OCI-LY3 (cell line): ENCODE results near the gene ATP2C1.

Source experiments
- H2AFZ ChIP-seq: fragments of 200-600, 300-600 bp; shearing (Covaris generic); 2 replicates; pipeline ENCODE4 v1.6.0; 2014; ENCODE audit warnings: antibody characterized with exemption, low read depth, low read length
- H3K27ac ChIP-seq: fragments of 200-600, 300-600 bp; sonication (generic); 2 replicates; pipeline ENCODE4 v1.5.1; 2014; ENCODE audit warnings: mild to moderate bottlenecking, low read length, moderate library complexity, mixed read lengths
- H3K27me3 ChIP-seq: fragments of 200-600, 300-600 bp; sonication (generic); 2 replicates; pipeline ENCODE4 v1.6.1; 2014; ENCODE audit warnings: low read depth, low read length, mixed read lengths
- H3K36me3 ChIP-seq: fragments of 200-600, 300-600 bp; sonication (generic); replicated peaks from 2 replicates; pipeline ENCODE3; 2014; ENCODE audit warnings: low read depth, low read length, mixed read lengths
- H3K4me1 ChIP-seq: fragments of 300-600, 200-600 bp; sonication (generic); 2 replicates; pipeline ENCODE4 v1.6.1; 2014; ENCODE audit warnings: low read length, mixed read lengths
- H3K4me2 ChIP-seq: fragments of 200-600, 300-600 bp; sonication (generic); 2 replicates; pipeline ENCODE4 v1.6.1; 2014; ENCODE audit warnings: low read length, mixed read lengths
- H3K4me3 ChIP-seq: fragments of 300-600, 200-600 bp; sonication (generic); 2 replicates; pipeline ENCODE4 v1.5.1; 2014; ENCODE audit warnings: antibody characterized with exemption, mild to moderate bottlenecking, low read length, moderate library complexity
- H3K79me2 ChIP-seq: fragments of 300-600, 200-600 bp; shearing (Covaris generic); 2 replicates; pipeline ENCODE4 v1.6.1; 2014; ENCODE audit warnings: mild to moderate bottlenecking, low read length, mixed read lengths
- H3K9ac ChIP-seq: fragments of 300-600, 200-600 bp; shearing (Covaris generic); 2 replicates; pipeline ENCODE4 v1.6.0; 2014; ENCODE audit warnings: mild to moderate bottlenecking, low read length, moderate library complexity
- H3K9me3 ChIP-seq: fragments of 200-600, 300-600 bp; shearing (Covaris generic); 2 replicates; pipeline ENCODE4 v1.6.1; 2014; ENCODE audit warnings: low read length, mixed read lengths; ENCODE audit not compliant: insufficient read depth
- H4K20me1 ChIP-seq: fragments of 200-600, 300-600 bp; sonication (generic); 2 replicates; pipeline ENCODE4 v1.6.1; 2016; ENCODE audit warnings: low read length, mixed read lengths; ENCODE audit not compliant: insufficient read depth
- EZH2phosphoT487 ChIP-seq: fragments of 200-600 bp; shearing (Covaris generic); IDR thresholded peaks from 2 replicates; pipeline ENCODE4 v1.6.1; 2018; ENCODE audit warnings: antibody characterized with exemption, mixed run types, low read depth
- TF ChIP-seq, protein P1 (sequence below): fragments of 200-600, 300-600 bp; sonication (generic); IDR thresholded peaks from 2 replicates; pipeline ENCODE4 v1.5.1; 2014; ENCODE audit warnings: antibody characterized with exemption, low read length, low read depth

The ATP2C1 gene

DNA sequence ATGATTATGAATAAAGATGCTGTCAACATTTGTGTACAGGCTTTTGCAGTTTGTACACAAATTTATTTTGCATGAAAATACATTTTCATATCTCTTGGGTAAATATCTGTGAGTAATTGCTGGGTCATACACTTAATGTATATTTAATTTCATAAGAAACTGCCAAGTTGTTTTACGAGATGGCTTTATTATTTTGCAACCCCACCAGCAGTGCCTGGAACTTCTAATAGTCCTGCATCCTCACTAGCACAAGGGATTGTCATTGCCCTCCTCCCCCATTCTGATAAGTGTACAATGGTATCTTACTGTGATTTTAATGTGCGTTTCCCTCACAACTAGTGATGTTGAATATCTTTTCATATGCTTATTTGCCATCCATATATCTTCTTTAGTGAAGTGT lies 87.6 kb downstream of the ATP2C1 start:
- H3K79me2 ChIP-seq = no peaks in the 10 kb centered on the region
- H3K4me2 ChIP-seq = no peak overlapping the region
- no peak overlapping the region for H2AFZ ChIP-seq
- H4K20me1 ChIP-seq = no peaks in the 10 kb centered on the region
- no peak overlapping the region for H3K4me3 ChIP-seq
- no peaks in the 10 kb centered on the region for H3K27me3 ChIP-seq
- TF ChIP-seq EZH2phosphoT487 = no peak
- TF ChIP-seq, protein P1, sequence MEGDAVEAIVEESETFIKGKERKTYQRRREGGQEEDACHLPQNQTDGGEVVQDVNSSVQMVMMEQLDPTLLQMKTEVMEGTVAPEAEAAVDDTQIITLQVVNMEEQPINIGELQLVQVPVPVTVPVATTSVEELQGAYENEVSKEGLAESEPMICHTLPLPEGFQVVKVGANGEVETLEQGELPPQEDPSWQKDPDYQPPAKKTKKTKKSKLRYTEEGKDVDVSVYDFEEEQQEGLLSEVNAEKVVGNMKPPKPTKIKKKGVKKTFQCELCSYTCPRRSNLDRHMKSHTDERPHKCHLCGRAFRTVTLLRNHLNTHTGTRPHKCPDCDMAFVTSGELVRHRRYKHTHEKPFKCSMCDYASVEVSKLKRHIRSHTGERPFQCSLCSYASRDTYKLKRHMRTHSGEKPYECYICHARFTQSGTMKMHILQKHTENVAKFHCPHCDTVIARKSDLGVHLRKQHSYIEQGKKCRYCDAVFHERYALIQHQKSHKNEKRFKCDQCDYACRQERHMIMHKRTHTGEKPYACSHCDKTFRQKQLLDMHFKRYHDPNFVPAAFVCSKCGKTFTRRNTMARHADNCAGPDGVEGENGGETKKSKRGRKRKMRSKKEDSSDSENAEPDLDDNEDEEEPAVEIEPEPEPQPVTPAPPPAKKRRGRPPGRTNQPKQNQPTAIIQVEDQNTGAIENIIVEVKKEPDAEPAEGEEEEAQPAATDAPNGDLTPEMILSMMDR = no peak
- H3K27ac ChIP-seq = no peak overlapping the region
- H3K9ac ChIP-seq = no peak overlapping the region
- no peaks in the 10 kb centered on the region for H3K4me1 ChIP-seq
- no peaks in the 10 kb centered on the region for H3K9me3 ChIP-seq
- no peaks in the 10 kb centered on the region for H3K36me3 ChIP-seq

DNA sequence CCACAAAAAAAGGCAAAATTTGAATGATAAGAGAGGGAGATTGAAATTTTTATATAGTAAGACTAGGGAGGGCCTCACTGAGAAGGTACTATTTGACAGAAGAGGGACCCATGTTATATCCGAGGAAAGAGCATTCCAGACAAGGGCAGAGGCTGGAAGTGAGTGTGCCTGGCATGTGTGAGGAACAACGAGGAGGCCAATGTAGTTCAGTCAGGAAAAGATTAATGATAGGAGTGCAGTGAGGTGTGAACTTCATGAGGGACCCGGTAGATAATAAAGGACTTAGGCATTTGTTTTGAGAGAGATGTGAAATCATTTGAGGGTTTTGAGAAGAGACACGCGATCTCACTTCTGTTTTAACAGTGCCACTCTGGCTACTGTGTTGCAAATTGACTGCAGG lies 96.4 kb downstream of the ATP2C1 start:
- no peak overlapping the region for H3K4me3 ChIP-seq
- no peak overlapping the region for H3K9ac ChIP-seq
- H3K4me2 ChIP-seq = no peak overlapping the region
- no peak overlapping the region for H3K27ac ChIP-seq
- no peaks in the 10 kb centered on the region for H4K20me1 ChIP-seq
- peaks cover 11% of the 10 kb centered on the region for H3K4me1 ChIP-seq
- TF ChIP-seq, protein P1 = no peak
- no peak for TF ChIP-seq EZH2phosphoT487
- peaks cover 8% of the 10 kb centered on the region for H3K36me3 ChIP-seq
- no peaks in the 10 kb centered on the region for H3K9me3 ChIP-seq
- no peaks in the 10 kb centered on the region for H3K27me3 ChIP-seq
- H3K79me2 ChIP-seq = no peaks in the 10 kb centered on the region
- no peak overlapping the region for H2AFZ ChIP-seq

DNA sequence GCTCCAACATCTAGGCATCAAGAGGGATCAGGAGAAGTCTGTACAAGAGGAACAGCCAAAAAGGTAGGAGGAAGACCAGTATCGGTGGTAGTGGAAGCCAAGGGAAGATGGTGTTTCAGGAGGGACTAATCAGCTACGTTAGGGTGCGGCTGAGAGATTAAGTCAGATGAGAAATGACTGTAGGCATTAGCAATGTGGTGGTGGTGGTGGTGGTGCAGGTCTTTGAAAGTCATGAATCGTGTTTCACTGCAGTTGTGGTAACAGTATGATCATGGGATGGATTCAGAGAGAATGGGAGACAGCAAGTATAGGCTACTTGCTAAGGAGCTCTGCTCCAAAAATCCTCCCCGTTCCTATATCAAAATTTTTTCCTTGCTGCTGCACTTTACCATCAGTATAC lies 97.2 kb downstream of the ATP2C1 start:
- Histone ChIP-seq H3K36me3 (peaks cover 8% of the 10 kb centered on the region), H3K27me3 (no peaks in the 10 kb centered on the region), H3K79me2 (no peaks in the 10 kb centered on the region), H3K4me3 (no peak overlapping the region), H3K4me1 (peaks cover 11% of the 10 kb centered on the region), H3K9me3 (no peaks in the 10 kb centered on the region), H3K4me2 (no peak overlapping the region), H3K9ac (no peak overlapping the region), H3K27ac (no peak overlapping the region), H4K20me1 (no peaks in the 10 kb centered on the region), H2AFZ (no peak overlapping the region)
- no peak for TF ChIP-seq EZH2phosphoT487
- TF ChIP-seq, protein P1 = no peak

DNA sequence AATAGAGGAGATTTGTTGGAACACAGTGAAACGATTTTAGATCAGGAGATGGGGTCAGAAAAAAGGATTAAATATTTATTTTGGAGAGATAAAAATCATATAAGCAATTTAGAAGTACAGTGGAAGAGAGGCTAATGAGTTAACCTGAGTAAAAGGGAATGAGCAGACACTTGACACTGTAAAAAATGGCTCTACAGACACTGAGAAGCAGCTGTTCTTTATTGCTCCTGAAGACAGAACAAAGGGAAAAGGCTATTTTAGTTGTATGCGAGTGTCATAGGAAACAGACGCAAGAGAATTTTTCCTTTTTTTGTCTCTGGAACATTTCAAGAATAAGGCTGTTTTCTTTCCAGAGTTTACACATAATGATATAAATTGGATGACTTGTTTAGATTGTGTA lies 98.5 kb downstream of the ATP2C1 start:
- TF ChIP-seq, protein P1 = no peak
- H3K9me3 ChIP-seq = no peaks in the 10 kb centered on the region
- peaks cover 11% of the 10 kb centered on the region for H3K36me3 ChIP-seq
- no peak overlapping the region for H3K4me2 ChIP-seq
- no peak overlapping the region for H3K4me3 ChIP-seq
- H2AFZ ChIP-seq = no peak overlapping the region
- no peaks in the 10 kb centered on the region for H3K27me3 ChIP-seq
- H3K27ac ChIP-seq = no peak overlapping the region
- peaks cover 11% of the 10 kb centered on the region for H3K4me1 ChIP-seq
- no peaks in the 10 kb centered on the region for H3K79me2 ChIP-seq
- no peaks in the 10 kb centered on the region for H4K20me1 ChIP-seq
- no peak overlapping the region for H3K9ac ChIP-seq
